Panc1 (cell line): Measurements from ENCODE around the gene MCF2L2. TPM values are rescaled to one million over a fixed set of nuclear protein-coding genes. Genes with fewer than 3 reads are reported as not detected.

Source experiments
- ATAC-seq: fragments of 200-7000 bp; cut with Tn5 transposase; 2 replicates; pipeline ENCODE4 v1.9.1; 2020; ENCODE audit warnings: mild to moderate bottlenecking, moderate library complexity
- BruUV-seq: library from RNA; stranded (reverse); fragments of 400-500 nt; replicated peaks from 2 replicates; lab custom pipeline; 2021; lab: Mats Ljungman, UMichigan
- CTCF ChIA-PET: fragments of 300-600 bp; sonication (Branson Sonifier 250); formaldehyde crosslinking; loops from one replicate; lab custom pipeline; 2022; ENCODE audit warnings: antibody characterized with exemption; lab: Charles Lee
- POLR2A ChIA-PET: fragments of 300-600 bp; sonication (Branson Sonifier 250); formaldehyde crosslinking; loops from one replicate; lab custom pipeline; 2022; ENCODE audit warnings: antibody characterized with exemption; lab: Charles Lee
- DNase-seq: peaks from one replicate; pipeline ENCODE4 v3.0.0-alpha.2; 2010; ENCODE audit warnings: low read depth, low spot score
- H3K27ac ChIP-seq: 2 replicates; pipeline ENCODE4 v1.5.1; 2011; ENCODE audit warnings: mild to moderate bottlenecking, low read length, inconsistent platforms
- H3K27me3 ChIP-seq: fragments of 200-500 bp; sonication (Bioruptor generic); 2 replicates; pipeline ENCODE4 v1.6.0; 2014; ENCODE audit warnings: low read length, inconsistent platforms; ENCODE audit not compliant: control insufficient read depth, insufficient read depth
- H3K36me3 ChIP-seq: fragments of 200-500 bp; sonication (Bioruptor generic); 2 replicates; pipeline ENCODE4 v1.5.1; 2014; ENCODE audit warnings: inconsistent platforms, mild to moderate bottlenecking, low read length, moderate library complexity; ENCODE audit not compliant: control insufficient read depth, insufficient read depth
- H3K4me1 ChIP-seq: 2 replicates; pipeline ENCODE4 v1.5.1; 2011; ENCODE audit warnings: inconsistent platforms, mild to moderate bottlenecking, low read length, moderate library complexity; ENCODE audit not compliant: control insufficient read depth, insufficient read depth
- H3K4me3 ChIP-seq, 2 experiments: 2 replicates each; pipeline ENCODE4 v1.5.1; 2011 to 2012; ENCODE audit warnings: low read depth in 2 of 2, low read length in 2 of 2, mild to moderate bottlenecking in 2 of 2, inconsistent platforms in 1 of 2, moderate library complexity in 1 of 2
- H3K9me3 ChIP-seq: fragments of 200-500 bp; sonication (Bioruptor generic); 2 replicates; pipeline ENCODE4 v1.5.1; 2014; ENCODE audit warnings: low read depth, mild to moderate bottlenecking, inconsistent platforms, low read length, moderate library complexity; ENCODE audit not compliant: control insufficient read depth, insufficient read depth
- POLR2AphosphoS5 ChIP-seq: IDR thresholded peaks from 2 replicates; pipeline ENCODE4 v1.6.1; 2012; ENCODE audit warnings: mild to moderate bottlenecking, low read depth, low read length, moderate library complexity
- SIN3A ChIP-seq: IDR thresholded peaks from 2 replicates; pipeline ENCODE4 v1.6.1; 2012; ENCODE audit warnings: low read depth, mild to moderate bottlenecking, low read length, moderate library complexity, borderline replicate concordance; ENCODE audit not compliant: insufficient read depth
- TCF7L2 ChIP-seq: IDR thresholded peaks from 2 replicates; pipeline ENCODE4 v1.6.1; 2011; ENCODE audit warnings: mild to moderate bottlenecking, low read depth, low read length, inconsistent platforms
- in situ Hi-C: cut with HindIII; loops from 2 replicates; pipeline ENCODE4 v1.10.0; 2016; ENCODE audit warnings: low sequenced_read_pairs, low pct_unique_long_range_greater_than_20kb
- intact Hi-C: fragments of 100-400 bp; cut with micrococcal nuclease; formaldehyde crosslinking; loops from one replicate; pipeline ENCODE4 v1.10.0; 2022; ENCODE audit not compliant: unreplicated experiment
- total RNA-seq: library from RNA; stranded (reverse); gene quantifications from one replicate; pipeline ENCODE4 v1.2.1, GENCODE V29; 2021; ENCODE audit not compliant: unreplicated experiment
- TF ChIP-seq, protein P1 (sequence below), 2 experiments: IDR thresholded peaks; 2 replicates each; pipeline ENCODE4 v1.6.1; 2011 to 2012; ENCODE audit warnings: low read depth in 2 of 2, control low read depth in 1 of 2, low read length in 1 of 2, mild to moderate bottlenecking in 1 of 2, moderate library complexity in 1 of 2; ENCODE audit not compliant: insufficient read depth in 1 of 2
- TF ChIP-seq, protein P2 (sequence below): fragments of 450-650 bp; IDR thresholded peaks from 2 replicates; pipeline ENCODE4 v1.5.1; 2017; ENCODE audit warnings: mild to moderate bottlenecking

Gene MCF2L2
- total RNA-seq, 1 experiment from 2014 or later, result 1.0 TPM

- BruUV-seq, result no TSS peak
- ATAC-seq, result no peak
- Histone ChIP-seq H3K36me3 (no peaks in the 10 kb centered on the region), H3K9me3 (no peaks in the 10 kb centered on the region), H3K27me3 (no peaks in the 10 kb centered on the region), H3K4me3 (no peak overlapping the region), H3K4me1 (no peaks in the 10 kb centered on the region), H3K27ac (no peak overlapping the region)
- no peak for DNase-seq
- TF ChIP-seq, protein P1, sequence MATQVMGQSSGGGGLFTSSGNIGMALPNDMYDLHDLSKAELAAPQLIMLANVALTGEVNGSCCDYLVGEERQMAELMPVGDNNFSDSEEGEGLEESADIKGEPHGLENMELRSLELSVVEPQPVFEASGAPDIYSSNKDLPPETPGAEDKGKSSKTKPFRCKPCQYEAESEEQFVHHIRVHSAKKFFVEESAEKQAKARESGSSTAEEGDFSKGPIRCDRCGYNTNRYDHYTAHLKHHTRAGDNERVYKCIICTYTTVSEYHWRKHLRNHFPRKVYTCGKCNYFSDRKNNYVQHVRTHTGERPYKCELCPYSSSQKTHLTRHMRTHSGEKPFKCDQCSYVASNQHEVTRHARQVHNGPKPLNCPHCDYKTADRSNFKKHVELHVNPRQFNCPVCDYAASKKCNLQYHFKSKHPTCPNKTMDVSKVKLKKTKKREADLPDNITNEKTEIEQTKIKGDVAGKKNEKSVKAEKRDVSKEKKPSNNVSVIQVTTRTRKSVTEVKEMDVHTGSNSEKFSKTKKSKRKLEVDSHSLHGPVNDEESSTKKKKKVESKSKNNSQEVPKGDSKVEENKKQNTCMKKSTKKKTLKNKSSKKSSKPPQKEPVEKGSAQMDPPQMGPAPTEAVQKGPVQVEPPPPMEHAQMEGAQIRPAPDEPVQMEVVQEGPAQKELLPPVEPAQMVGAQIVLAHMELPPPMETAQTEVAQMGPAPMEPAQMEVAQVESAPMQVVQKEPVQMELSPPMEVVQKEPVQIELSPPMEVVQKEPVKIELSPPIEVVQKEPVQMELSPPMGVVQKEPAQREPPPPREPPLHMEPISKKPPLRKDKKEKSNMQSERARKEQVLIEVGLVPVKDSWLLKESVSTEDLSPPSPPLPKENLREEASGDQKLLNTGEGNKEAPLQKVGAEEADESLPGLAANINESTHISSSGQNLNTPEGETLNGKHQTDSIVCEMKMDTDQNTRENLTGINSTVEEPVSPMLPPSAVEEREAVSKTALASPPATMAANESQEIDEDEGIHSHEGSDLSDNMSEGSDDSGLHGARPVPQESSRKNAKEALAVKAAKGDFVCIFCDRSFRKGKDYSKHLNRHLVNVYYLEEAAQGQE (IDR thresholded peaks at IDR 0.05; ENCODE audit: insufficient read depth in 1 of 2, low read depth in 2 of 2, low read length in 1 of 2), result no peak
- TF ChIP-seq SIN3A, result no peak
- no peak for TF ChIP-seq TCF7L2
- TF ChIP-seq, protein P2, sequence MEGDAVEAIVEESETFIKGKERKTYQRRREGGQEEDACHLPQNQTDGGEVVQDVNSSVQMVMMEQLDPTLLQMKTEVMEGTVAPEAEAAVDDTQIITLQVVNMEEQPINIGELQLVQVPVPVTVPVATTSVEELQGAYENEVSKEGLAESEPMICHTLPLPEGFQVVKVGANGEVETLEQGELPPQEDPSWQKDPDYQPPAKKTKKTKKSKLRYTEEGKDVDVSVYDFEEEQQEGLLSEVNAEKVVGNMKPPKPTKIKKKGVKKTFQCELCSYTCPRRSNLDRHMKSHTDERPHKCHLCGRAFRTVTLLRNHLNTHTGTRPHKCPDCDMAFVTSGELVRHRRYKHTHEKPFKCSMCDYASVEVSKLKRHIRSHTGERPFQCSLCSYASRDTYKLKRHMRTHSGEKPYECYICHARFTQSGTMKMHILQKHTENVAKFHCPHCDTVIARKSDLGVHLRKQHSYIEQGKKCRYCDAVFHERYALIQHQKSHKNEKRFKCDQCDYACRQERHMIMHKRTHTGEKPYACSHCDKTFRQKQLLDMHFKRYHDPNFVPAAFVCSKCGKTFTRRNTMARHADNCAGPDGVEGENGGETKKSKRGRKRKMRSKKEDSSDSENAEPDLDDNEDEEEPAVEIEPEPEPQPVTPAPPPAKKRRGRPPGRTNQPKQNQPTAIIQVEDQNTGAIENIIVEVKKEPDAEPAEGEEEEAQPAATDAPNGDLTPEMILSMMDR, result no peak
- no peak for TF ChIP-seq POLR2AphosphoS5
- POLR2A ChIA-PET, result no interaction called here
- intact Hi-C loops (no loop called here), in situ Hi-C loops (no loop called here)
- CTCF ChIA-PET, result interaction anchor here (0.7 kb wide), 1 partner anchor 119 kb away, joined by 3 read pairs; no protein-coding TSS in a partner anchor
Observed at GRCh38 chr3:183309276-183309675, 119.1 kb downstream of the MCF2L2 start.

GRCh38 chr3:183308751-183309150, 119.7 kb downstream of the MCF2L2 start:
- Histone ChIP-seq H3K27ac (no peak overlapping the region), H3K4me1 (no peaks in the 10 kb centered on the region), H3K36me3 (no peaks in the 10 kb centered on the region), H3K9me3 (no peaks in the 10 kb centered on the region), H3K4me3 (no peak overlapping the region), H3K27me3 (no peaks in the 10 kb centered on the region)
- intact Hi-C loops, result no loop called here
- no TSS peak for BruUV-seq
- TF ChIP-seq, protein P1 (IDR thresholded peaks at IDR 0.05; ENCODE audit: insufficient read depth in 1 of 2, low read depth in 2 of 2, low read length in 1 of 2), result no peak
- no peak for TF ChIP-seq TCF7L2
- TF ChIP-seq SIN3A, result no peak
- TF ChIP-seq, protein P2, result no peak
- TF ChIP-seq POLR2AphosphoS5, result no peak
- ChIA-PET POLR2A (interaction anchor here (0.6 kb wide), 1 partner anchor 32 kb away, joined by 10 read pairs; no protein-coding TSS in a partner anchor), CTCF (interaction anchor here (0.7 kb wide), 1 partner anchor 120 kb away, joined by 3 read pairs; no protein-coding TSS in a partner anchor)
- DNase-seq (no peak), ATAC-seq (no peak)
- in situ Hi-C loops, result no loop called here
